GM12864 (cell line): ENCODE measurements around the gene DNAH8.

Experiments used
- DNase-seq: peaks from one replicate; pipeline ENCODE4 v3.0.0-alpha.2; 2011; ENCODE audit warnings: low read depth
- H3K4me3 ChIP-seq: 2 replicates; pipeline ENCODE4 v1.5.1; 2011; ENCODE audit warnings: mild to moderate bottlenecking, low read depth, low read length, control low read depth
- CTCF ChIP-seq: IDR thresholded peaks from 2 replicates; pipeline ENCODE4 v1.5.1; 2011; ENCODE audit warnings: low read depth, mild to moderate bottlenecking, moderate library complexity, low read length, control low read depth, inconsistent platforms; ENCODE audit errors: missing control alignments

The DNAH8 gene

GRCh38 chr6:38824243-38824894, 109.3 kb downstream of the DNAH8 start:
- TF ChIP-seq CTCF: no peak
- no peak for DNase-seq
- no peak overlapping the region for H3K4me3 ChIP-seq

DNA sequence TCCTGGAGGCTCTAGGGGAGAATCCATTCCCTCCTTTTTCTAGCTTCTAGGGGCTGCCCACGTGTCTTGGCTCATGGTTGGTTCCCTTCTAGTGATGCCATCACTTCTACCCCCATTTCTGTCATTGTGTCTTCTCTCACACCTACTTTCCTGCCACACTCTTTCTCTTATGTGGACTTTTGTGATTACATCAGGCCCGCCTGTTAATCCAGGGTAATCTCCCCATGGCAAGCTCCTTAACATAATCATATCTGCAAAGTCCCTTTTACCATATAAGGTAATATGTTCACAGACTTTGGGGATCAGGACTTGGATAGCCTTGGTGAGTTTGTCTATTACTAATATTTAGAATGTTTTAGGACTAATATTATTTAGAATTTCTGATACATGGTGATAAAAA, 111.9 kb downstream of the DNAH8 start:
- no peak overlapping the region for H3K4me3 ChIP-seq
- DNase-seq: no peak
- TF ChIP-seq CTCF: no peak

DNA sequence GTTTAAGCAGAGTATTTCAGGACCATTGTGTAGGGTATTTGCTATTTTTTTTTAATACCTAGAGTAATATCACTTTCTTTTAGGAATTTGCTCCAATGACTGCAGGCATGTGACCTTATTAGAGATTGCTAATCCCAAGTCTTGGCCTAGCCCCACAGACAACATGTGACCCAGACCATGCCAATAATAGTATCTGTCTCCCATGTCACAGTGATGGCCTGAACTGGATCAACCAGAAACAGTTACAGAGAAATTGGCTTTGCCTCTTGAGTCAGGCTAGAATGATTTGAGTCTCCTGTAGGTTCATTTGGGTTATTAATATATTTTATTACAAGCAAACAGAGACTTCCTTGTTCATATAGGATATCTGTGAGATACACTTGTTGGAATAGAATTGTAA, 116.8 kb downstream of the DNAH8 start:
- no peak for TF ChIP-seq CTCF
- no peak overlapping the region for H3K4me3 ChIP-seq

GRCh38 chr6:38833320-38833719, 118.2 kb downstream of the DNAH8 start:
- no peak overlapping the region for H3K4me3 ChIP-seq
- no peak for TF ChIP-seq CTCF
- no peak for DNase-seq

More for the DNA sequence above, 116.8 kb downstream of the DNAH8 start:
- DNase-seq: no peak

DNA sequence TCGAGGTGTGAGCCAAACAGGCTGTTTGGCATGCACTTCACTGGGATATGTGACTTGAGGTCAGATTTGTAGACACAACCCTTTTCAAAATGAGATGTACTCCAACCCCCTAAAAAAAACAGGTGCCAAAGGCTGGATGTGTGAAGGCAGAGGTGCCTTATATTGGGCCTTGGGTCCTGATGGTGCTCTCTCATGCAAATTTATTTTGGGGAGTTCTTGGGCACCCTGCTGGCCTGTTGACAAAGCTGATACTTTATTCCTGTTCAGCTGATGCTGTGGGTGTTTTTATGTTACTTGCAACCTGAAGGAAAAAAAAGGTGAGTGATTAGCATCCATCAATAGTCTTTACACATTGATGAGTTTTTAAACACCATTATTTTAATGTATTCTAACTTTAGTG, 121.5 kb downstream of the DNAH8 start:
- no peak for TF ChIP-seq CTCF
- H3K4me3 ChIP-seq: no peak overlapping the region
- DNase-seq: no peak

GRCh38 chr6:38837101-38837500, 122.0 kb downstream of the DNAH8 start:
- TF ChIP-seq CTCF: no peak
- DNase-seq: no peak
- H3K4me3 ChIP-seq: no peak overlapping the region

GRCh38 chr6:38843798-38844197, 128.7 kb downstream of the DNAH8 start:
- H3K4me3 ChIP-seq: no peak overlapping the region
- DNase-seq: no peak
- TF ChIP-seq CTCF: no peak
